Left ventricle myocardium inferior (tissue), 1 donor: ENCODE results near the gene TANC1. TPM values are rescaled to one million over a fixed set of nuclear protein-coding genes. Genes with fewer than 3 reads are reported as not detected.

Experiments
- DNase-seq: peaks from one replicate; pipeline ENCODE4 v3.0.0-alpha.2; 2020
- H3K27ac ChIP-seq: fragments of 200-600 bp; replicated peaks from 2 replicates; pipeline ENCODE4 v1.8.0; 2021
- H3K27me3 ChIP-seq: fragments of 200-600 bp; 2 replicates; pipeline ENCODE4 v1.8.0; 2021; ENCODE audit warnings: low read depth
- H3K36me3 ChIP-seq: fragments of 200-600 bp; 2 replicates; pipeline ENCODE4 v1.8.0; 2021
- H3K4me1 ChIP-seq: fragments of 200-600 bp; 2 replicates; pipeline ENCODE4 v1.8.0; 2021
- H3K4me3 ChIP-seq: fragments of 200-600 bp; 2 replicates; pipeline ENCODE4 v1.8.0; 2021; ENCODE audit warnings: mild to moderate bottlenecking, moderate library complexity
- H3K9me3 ChIP-seq: fragments of 200-600 bp; replicated peaks from 2 replicates; pipeline ENCODE4 v1.8.0; 2021
- intact Hi-C: fragments of 100-400 bp; cut with micrococcal nuclease; formaldehyde crosslinking; loops from one replicate; pipeline ENCODE4 v1.11.0; 2022
- total RNA-seq: library from RNA; stranded (reverse); fragmentation: NEBNext Ultra II Directional; extraction: Animal tissue kit (Norgen Biotek cat#: 25700); gene quantifications from one replicate; pipeline ENCODE4 v1.2.1, GENCODE V29; 2021
- TF ChIP-seq, protein P1 (sequence below): fragments of 200-600 bp; IDR thresholded peaks from 2 replicates; pipeline ENCODE4 v1.8.0; 2021; ENCODE audit warnings: antibody characterized with exemption, mild to moderate bottlenecking, borderline replicate concordance
- donor health status: DM: no; HTN: yes; CAD: no; lungs with severe emphysema.

TANC1 gene
- total RNA-seq, 1 donor from 2014 or later = 59.7 TPM

DNA sequence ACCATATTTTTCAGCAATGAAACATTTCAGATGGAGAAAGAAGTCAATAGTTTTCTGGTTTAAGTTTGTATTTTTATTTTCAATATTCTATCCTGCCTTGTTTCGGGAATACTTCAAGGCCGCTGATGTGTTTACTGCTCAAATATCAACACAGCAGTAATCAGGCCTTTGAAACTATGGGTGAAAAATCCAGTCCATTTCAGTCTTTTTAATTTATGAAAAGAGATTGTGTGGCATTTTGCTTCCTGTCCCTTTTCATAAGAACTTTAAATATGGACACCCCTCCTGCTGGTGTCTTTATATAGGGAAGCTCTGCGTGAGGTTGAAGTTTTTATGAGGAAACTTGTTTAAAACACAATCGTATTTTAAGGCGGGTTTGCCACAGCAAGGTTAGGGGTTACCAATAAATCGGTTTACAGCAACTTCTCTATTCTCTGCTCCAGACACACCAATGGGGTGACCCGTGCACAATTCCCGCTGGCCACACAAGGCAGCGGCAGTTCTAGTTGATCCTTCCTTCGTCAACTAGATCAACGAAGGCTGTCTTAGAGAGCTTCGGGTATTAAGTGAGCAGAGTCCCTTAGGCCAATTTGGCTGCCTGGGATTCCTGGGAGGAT is 1.2 kb upstream of the TANC1 start:
- intact Hi-C loops = no loop called here
- TF ChIP-seq, protein P1, sequence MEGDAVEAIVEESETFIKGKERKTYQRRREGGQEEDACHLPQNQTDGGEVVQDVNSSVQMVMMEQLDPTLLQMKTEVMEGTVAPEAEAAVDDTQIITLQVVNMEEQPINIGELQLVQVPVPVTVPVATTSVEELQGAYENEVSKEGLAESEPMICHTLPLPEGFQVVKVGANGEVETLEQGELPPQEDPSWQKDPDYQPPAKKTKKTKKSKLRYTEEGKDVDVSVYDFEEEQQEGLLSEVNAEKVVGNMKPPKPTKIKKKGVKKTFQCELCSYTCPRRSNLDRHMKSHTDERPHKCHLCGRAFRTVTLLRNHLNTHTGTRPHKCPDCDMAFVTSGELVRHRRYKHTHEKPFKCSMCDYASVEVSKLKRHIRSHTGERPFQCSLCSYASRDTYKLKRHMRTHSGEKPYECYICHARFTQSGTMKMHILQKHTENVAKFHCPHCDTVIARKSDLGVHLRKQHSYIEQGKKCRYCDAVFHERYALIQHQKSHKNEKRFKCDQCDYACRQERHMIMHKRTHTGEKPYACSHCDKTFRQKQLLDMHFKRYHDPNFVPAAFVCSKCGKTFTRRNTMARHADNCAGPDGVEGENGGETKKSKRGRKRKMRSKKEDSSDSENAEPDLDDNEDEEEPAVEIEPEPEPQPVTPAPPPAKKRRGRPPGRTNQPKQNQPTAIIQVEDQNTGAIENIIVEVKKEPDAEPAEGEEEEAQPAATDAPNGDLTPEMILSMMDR = no peak
- peak overlapping the region; percentile 78 for H3K4me3 ChIP-seq
- H3K27ac ChIP-seq = peak overlapping the region; percentile 97
- DNase-seq = peak; percentile 18
- H3K27me3 ChIP-seq = no peaks in the 10 kb centered on the region
- no peaks in the 10 kb centered on the region for H3K36me3 ChIP-seq
- H3K4me1 ChIP-seq = peaks cover 70% of the 10 kb centered on the region
- H3K9me3 ChIP-seq = no peaks in the 10 kb centered on the region

DNA sequence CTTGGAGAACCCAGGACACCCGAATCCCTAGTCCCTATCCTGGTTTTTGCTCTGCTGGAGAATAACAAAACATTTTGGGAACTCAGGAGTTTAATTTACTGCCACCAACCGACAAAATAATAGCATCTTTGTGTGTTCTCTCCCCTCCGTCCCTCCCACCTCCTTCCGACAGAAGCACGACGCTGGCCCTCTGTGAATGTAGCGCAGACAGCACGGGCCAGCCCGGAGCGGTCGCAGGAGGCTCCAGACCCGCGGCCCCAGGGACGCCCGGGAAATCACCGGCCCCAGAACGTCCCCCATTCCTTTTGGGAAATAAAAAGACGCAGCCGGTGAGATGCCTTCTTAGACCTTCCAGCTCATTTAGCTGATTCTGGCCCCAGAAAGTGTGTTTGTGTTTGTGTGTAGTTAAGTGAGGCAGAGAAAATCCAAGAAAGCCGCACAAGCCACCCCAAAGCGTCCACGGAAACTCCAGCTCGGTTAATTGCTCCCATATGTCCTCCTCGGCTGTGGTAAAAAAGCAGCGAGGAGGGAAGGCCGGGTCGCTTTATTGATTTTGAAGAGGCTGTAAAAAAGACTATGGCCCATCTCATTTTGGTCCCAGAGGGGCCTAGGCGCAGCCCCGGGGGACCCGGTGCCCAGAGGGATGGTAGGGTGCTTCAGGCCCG is 577 bp upstream of the TANC1 start:
- peaks cover 77% of the 10 kb centered on the region for H3K4me1 ChIP-seq
- TF ChIP-seq, protein P1 = peak; percentile 3
- intact Hi-C loops = no loop called here
- H3K27me3 ChIP-seq = no peaks in the 10 kb centered on the region
- H3K9me3 ChIP-seq = no peaks in the 10 kb centered on the region
- peak; percentile 52 for DNase-seq
- H3K36me3 ChIP-seq = no peaks in the 10 kb centered on the region
- H3K4me3 ChIP-seq = peak overlapping the region; percentile 78
- peak overlapping the region; percentile 97 for H3K27ac ChIP-seq

DNA sequence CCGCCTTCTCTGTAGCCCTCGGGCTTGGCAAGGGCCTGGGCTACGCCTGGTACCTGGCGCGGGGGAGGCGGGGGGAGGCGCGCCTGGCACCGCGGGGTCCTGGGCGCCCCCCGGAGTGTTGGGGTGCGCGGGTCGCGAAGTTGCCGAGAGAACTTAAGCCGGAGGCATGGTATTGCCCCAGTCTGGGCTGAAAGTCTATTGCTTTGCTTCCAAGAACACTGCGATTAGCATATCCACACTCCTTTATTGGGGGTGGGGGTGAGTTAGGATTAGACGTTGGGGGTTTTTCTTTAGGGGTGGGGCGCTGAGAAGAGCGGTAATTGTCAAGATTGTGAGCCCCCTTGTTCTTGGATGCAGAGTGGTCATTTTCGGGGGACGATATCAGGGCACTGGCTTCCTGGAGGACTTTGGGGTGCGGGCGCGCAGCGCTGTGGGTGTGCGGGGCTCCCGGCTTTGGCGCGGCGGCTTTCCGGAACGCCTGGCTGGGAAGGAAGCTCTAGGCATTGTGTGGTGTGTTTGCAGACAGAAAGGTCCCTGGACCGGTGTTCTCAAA is 798 bp downstream of the TANC1 start:
- TF ChIP-seq, protein P1 = no peak
- Histone ChIP-seq H3K4me1 (peaks cover 90% of the 10 kb centered on the region), H3K27ac (peak overlapping the region; percentile 97), H3K9me3 (no peaks in the 10 kb centered on the region), H3K27me3 (no peaks in the 10 kb centered on the region), H3K36me3 (no peaks in the 10 kb centered on the region), H3K4me3 (peak overlapping the region; percentile 78)
- intact Hi-C loops = no loop called here
- DNase-seq = no peak

DNA sequence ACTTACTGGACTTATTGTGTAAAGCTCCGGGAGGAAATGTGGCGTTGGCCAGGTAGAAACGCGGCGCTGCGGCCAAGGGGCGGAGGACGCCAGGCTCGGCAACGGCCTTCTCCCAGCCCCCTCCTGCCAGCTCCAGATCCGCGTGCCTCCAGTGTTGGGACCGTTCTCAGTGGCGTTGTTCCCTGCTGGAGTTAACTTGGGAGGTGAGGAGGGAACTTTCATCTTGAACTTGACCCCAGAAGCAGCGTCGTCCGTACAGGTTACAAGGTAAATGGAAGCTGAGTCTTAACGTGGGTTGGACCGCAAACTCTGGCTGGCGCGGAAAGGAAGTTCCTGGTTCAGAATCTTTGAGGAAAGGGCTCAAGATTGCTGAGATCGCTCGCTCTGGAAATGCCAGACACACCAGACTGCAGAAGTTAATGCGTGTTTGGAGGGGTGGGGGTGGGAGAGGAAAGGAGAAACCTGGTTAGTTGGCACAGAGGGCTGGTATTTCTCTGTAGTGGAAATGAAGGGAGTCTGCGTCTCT is 1.3 kb downstream of the TANC1 start:
- Histone ChIP-seq H3K36me3 (no peaks in the 10 kb centered on the region), H3K9me3 (no peaks in the 10 kb centered on the region), H3K4me3 (peak overlapping the region; percentile 78), H3K4me1 (peaks cover 87% of the 10 kb centered on the region), H3K27me3 (no peaks in the 10 kb centered on the region), H3K27ac (peak overlapping the region; percentile 97)
- DNase-seq = peak; percentile 48
- TF ChIP-seq, protein P1 = no peak
- intact Hi-C loops = no loop called here

DNA sequence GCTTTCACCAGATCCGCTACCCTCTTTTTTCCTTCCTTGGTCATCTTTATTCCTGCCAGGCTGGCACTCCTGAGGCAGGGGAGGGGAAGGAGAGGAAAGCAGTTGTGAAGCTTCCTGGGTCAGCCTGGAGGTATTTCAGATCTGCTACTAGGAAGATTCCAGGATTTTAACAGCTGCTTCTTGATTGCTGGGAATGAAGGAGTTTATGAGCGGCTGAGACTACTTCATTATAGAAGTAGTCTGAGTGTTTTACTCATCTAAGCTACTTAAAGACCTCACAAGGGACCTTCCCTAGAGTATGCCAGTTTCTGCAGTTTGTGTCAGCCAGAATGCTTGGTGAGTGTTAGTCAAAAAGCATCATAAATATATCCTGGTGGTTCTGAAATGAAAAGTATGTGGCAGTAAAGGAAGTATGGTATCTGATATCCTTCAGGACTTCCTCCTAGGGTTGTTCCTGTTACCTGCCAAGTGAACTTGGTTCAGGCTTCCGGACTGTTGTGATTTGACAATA is 1.9 kb downstream of the TANC1 start:
- Histone ChIP-seq H3K27me3 (no peaks in the 10 kb centered on the region), H3K9me3 (no peaks in the 10 kb centered on the region), H3K27ac (peak overlapping the region; percentile 97), H3K4me1 (peaks cover 91% of the 10 kb centered on the region), H3K4me3 (peak overlapping the region; percentile 78), H3K36me3 (no peaks in the 10 kb centered on the region)
- TF ChIP-seq, protein P1 = no peak
- intact Hi-C loops = no loop called here
- no peak for DNase-seq
